ENCODE results near the gene TRAF7. TPM values are rescaled to one million over a fixed set of nuclear protein-coding genes. Genes with fewer than 3 reads are reported as not detected.

Gene TRAF7
- total RNA-seq, 1 donor = 56.1 TPM

- H3K27me3 ChIP-seq (ENCODE audit: insufficient read depth, low read length) = peaks cover 55% of the 10 kb centered on the region
- H3K27ac ChIP-seq (ENCODE audit: low read depth, low read length) = no peak overlapping the region
- H4K20me1 ChIP-seq (ENCODE audit: insufficient read depth, low read length) = no peaks in the 10 kb centered on the region
- H3K4me1 ChIP-seq (ENCODE audit: insufficient read depth, low read length) = no peaks in the 10 kb centered on the region
- peak; percentile 98 for DNase-seq (ENCODE audit: insufficient read length, low spot score, missing footprints)
- TF ChIP-seq, protein P1, sequence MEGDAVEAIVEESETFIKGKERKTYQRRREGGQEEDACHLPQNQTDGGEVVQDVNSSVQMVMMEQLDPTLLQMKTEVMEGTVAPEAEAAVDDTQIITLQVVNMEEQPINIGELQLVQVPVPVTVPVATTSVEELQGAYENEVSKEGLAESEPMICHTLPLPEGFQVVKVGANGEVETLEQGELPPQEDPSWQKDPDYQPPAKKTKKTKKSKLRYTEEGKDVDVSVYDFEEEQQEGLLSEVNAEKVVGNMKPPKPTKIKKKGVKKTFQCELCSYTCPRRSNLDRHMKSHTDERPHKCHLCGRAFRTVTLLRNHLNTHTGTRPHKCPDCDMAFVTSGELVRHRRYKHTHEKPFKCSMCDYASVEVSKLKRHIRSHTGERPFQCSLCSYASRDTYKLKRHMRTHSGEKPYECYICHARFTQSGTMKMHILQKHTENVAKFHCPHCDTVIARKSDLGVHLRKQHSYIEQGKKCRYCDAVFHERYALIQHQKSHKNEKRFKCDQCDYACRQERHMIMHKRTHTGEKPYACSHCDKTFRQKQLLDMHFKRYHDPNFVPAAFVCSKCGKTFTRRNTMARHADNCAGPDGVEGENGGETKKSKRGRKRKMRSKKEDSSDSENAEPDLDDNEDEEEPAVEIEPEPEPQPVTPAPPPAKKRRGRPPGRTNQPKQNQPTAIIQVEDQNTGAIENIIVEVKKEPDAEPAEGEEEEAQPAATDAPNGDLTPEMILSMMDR (IDR thresholded peaks at IDR 0.05; ENCODE audit: extremely low read depth, low read depth, low read length) = peak; percentile 26
- no peaks in the 10 kb centered on the region for H3K9me3 ChIP-seq (ENCODE audit: low read depth, low read length)
- H3K36me3 ChIP-seq (ENCODE audit: insufficient read depth, low read length) = no peaks in the 10 kb centered on the region
- H3K4me2 ChIP-seq (ENCODE audit: insufficient read depth, low read length) = no peak overlapping the region
- no peak overlapping the region for H3K4me3 ChIP-seq (ENCODE audit: insufficient read depth, low read length)
- H3K79me2 ChIP-seq (ENCODE audit: insufficient read depth, low read length) = no peaks in the 10 kb centered on the region
- H2AFZ ChIP-seq (ENCODE audit: low read length) = no peak overlapping the region
Measured at GRCh38 chr16:2194852-2195321, 39.3 kb downstream of the TRAF7 start.

DNA sequence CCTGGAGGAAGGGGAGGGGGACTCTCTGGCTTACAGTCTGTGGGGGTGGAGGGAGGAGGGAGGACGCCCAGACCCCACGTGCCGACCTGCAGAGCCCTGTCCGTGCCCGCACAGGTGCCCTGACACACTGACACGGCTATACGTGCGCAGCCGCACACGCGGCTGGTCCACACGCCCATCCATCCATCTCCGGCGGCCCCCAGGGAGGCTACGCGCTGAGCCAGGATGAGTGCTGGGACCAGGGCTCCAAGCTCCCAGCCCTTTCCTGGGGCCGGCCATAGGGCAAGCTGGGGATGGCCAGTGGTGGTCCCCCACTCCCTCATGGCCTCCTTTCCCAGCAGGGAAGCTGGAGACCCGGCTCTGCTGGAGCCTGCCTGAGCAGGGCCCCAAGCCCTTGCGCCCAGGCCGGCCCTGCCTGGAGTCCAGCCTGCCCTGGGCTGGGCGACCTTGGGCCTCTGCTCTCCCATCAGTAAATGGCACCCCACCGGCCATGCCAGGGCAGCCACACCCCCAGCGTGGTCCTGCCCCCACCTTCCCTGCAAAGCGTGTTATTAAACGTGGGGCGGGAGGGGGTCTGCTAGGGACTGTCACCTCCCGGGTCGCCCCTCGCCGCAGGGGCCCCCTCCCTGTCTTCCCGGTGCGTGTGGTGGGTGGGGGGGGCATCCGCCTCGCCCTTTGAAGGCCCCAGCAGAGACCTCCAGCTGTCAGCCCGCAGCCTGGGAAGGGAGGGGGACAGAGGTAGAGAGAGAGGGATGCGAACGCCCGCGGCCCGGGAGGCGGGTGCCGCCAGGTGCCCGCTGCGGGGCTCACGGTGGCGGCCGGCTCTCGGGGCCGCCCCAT, 40.0 kb downstream of the TRAF7 start:
- TF ChIP-seq, protein P1 (IDR thresholded peaks at IDR 0.05; ENCODE audit: extremely low read depth, low read depth, low read length) = no peak
- H3K4me2 ChIP-seq (ENCODE audit: insufficient read depth, low read length) = no peak overlapping the region
- peaks cover 55% of the 10 kb centered on the region for H3K27me3 ChIP-seq (ENCODE audit: insufficient read depth, low read length)
- H3K79me2 ChIP-seq (ENCODE audit: insufficient read depth, low read length) = no peaks in the 10 kb centered on the region
- H3K27ac ChIP-seq (ENCODE audit: low read depth, low read length) = no peak overlapping the region
- H3K9me3 ChIP-seq (ENCODE audit: low read depth, low read length) = no peaks in the 10 kb centered on the region
- H4K20me1 ChIP-seq (ENCODE audit: insufficient read depth, low read length) = no peaks in the 10 kb centered on the region
- no peaks in the 10 kb centered on the region for H3K4me1 ChIP-seq (ENCODE audit: insufficient read depth, low read length)
- no peak overlapping the region for H2AFZ ChIP-seq (ENCODE audit: low read length)
- H3K36me3 ChIP-seq (ENCODE audit: insufficient read depth, low read length) = no peaks in the 10 kb centered on the region
- no peak overlapping the region for H3K4me3 ChIP-seq (ENCODE audit: insufficient read depth, low read length)
- peak; percentile 91 for DNase-seq (ENCODE audit: insufficient read length, low spot score, missing footprints)

DNA sequence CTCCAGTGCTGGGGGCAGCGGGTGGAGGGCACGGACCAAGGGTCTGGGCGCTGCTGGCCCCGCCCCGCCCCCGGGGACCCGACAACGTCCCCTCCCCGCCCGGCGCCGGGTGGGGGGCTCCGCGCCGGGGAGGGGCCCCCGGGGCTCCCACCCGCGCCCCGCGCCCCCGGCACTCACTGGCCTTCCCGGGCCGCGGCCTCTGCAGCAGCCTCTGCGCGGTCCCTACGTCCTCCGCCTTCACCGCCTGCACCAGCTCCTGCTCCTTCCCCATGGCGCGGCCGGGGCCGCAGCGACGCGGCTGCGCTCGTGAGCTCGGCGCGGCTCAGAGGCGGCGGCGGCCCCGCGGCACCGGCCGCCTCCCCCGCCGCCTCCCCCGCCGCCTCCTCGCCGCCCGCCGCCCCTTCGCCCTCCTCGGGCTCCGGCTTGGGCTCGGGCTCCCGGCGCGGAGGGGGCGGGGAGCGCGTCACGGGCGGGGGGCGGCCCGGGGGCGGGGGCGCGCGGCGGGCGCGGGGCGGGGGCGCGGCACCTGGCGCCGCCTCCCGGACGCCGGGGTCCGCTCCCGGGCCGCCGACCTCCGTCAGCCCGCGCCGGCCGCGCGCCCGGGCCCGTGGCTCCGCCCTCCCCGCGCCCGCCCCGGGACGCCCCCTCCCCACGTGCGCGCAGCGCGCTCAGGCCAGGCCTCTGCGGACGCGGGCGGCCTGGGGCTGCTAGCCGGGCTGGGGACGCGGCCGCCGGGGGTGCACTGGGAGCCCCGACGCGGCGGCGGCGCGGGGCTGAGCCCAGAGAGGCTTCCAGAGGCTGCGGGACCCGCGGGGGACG, 40.8 kb downstream of the TRAF7 start, which contains the start of gene CASKIN1:
CASKIN1 (minus strand) TSS at position 444 of the 819 bp plus-strand sequence; CDS start at position 271, 173 bp downstream.
- no peaks in the 10 kb centered on the region for H3K9me3 ChIP-seq (ENCODE audit: low read depth, low read length)
- peaks cover 55% of the 10 kb centered on the region for H3K27me3 ChIP-seq (ENCODE audit: insufficient read depth, low read length)
- H4K20me1 ChIP-seq (ENCODE audit: insufficient read depth, low read length) = no peaks in the 10 kb centered on the region
- H3K4me1 ChIP-seq (ENCODE audit: insufficient read depth, low read length) = no peaks in the 10 kb centered on the region
- H3K4me3 ChIP-seq (ENCODE audit: insufficient read depth, low read length) = no peak within 1 kb of the TSS
- no peaks in the 10 kb centered on the region for H3K36me3 ChIP-seq (ENCODE audit: insufficient read depth, low read length)
- H3K4me2 ChIP-seq (ENCODE audit: insufficient read depth, low read length) = no peak within 1 kb of the TSS
- no peaks in the 10 kb centered on the region for H3K79me2 ChIP-seq (ENCODE audit: insufficient read depth, low read length)
- DNase-seq (ENCODE audit: insufficient read length, low spot score, missing footprints) = peak; percentile 96
- no peak within 1 kb of the TSS for H2AFZ ChIP-seq (ENCODE audit: low read length)
- TF ChIP-seq, protein P1 (IDR thresholded peaks at IDR 0.05; ENCODE audit: extremely low read depth, low read depth, low read length) = no peak
- H3K27ac ChIP-seq (ENCODE audit: low read depth, low read length) = no peak within 1 kb of the TSS

All from osteoblast (primary cell).